CD4-positive, alpha-beta T cell treated with Interleukin-6 at 100 ng/mL for 8 hours (primary cell): ENCODE results near the gene RAX.
"Not testable (repeated sequence)": the region's sequence is repeated elsewhere in the genome, so short reads cannot be mapped to it uniquely, and the experiment has no call there.

Experiments
- DNase-seq: peaks from one replicate; pipeline ENCODE4 v3.0.0-alpha.2; 2020; ENCODE audit warnings: mixed read lengths, low spot score

The RAX gene

DNA sequence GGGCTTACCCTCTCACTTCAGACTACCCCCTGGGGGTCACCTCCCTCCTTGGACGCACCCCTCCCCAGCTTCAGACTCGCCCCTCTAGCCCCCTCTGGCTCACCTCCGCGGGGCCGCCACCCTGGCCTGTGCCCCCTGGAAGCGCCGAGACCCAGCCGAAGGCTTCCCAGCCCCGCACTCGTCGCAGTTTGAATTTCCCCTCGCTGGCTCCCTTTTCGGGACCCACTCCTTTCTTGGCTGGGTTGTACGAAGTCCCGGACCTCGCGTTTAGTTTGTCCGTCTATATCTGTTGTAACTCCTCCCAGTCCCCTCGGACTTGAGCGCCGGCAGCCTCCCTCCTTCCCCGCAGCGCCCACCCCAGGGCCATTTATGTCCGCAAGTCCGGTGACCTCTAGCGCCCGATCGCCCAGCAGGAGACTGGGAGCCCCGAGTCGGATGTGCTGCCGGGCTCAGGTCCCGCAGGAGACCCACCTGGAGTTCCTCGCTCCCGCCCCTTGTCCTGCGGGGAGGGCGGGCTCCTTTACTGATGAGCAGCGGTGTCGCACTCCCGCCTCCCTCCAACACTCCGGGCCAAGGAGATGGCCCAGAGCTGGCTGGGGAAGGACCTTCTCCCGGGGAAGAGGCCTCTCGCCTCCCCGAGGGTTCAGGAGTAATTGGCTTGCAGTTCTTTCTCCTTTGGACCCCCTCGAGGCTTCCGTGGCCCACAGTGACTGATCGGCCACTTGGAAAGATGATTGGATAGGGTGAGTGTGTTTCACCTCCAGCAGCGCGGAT is 692 bp upstream of the RAX start:
- DNase-seq, result no peak

DNA sequence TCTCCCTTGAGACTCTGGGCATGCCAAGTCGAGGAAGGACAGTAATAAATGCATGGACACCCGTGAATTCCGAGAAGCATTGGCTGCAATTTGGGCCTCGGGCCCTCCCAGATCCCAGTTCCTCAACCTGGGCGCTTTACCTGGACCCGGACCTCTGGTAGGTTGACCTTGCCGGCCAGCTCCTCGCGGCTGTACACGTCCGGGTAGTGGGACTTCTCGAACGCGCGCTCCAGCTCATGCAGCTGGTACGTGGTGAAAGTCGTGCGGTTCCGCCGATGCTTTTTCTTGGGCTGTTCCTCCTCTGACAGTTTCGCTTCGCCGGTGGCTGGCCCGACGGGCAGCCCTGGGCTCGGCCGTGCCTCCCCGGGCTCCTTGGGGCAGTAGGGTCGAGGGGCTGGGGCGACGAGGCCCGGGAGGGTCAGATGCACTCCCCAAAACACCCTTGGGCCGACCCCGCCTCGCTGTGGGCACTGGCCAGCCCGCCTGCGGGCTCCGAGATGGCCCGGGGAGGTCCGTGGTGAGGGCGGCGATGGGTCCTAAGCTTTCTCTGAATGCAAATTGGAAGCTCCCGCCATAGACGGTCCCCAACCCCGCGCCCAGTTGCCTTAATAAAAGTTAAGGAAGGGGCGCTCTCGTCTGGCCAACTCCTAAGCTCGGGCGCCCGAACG is 899 bp downstream of the RAX start:
- DNase-seq, result no peak

DNA sequence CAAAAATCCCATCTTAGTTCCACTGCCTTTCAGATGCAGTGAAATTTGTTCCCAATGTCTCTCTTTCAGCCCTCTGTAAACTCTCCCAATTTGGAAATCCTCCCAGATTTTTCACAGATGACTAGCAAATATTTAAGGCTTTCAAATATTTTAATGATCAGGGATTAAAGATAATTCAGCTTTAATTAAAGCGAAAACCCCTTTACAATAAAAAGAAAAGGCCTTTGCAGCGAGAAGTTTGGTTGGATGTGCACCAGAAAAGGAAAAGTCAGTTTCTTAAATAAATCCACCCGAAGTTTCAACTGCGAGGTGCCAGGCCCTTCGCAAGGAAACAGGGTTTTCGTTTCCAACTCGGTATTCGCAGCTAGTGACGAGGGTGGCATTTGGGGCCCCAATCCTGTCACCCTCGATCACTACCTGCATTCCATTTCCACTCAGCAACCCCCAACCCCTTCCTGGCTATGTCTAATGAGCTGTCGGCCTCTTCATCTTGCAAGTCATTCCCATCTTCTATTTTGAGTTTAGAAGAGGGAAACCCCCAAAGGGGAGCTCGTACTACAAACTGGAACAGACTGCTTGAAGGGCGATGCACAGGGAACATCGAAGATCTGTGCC is 1.5 kb downstream of the RAX start:
- no peak for DNase-seq

DNA sequence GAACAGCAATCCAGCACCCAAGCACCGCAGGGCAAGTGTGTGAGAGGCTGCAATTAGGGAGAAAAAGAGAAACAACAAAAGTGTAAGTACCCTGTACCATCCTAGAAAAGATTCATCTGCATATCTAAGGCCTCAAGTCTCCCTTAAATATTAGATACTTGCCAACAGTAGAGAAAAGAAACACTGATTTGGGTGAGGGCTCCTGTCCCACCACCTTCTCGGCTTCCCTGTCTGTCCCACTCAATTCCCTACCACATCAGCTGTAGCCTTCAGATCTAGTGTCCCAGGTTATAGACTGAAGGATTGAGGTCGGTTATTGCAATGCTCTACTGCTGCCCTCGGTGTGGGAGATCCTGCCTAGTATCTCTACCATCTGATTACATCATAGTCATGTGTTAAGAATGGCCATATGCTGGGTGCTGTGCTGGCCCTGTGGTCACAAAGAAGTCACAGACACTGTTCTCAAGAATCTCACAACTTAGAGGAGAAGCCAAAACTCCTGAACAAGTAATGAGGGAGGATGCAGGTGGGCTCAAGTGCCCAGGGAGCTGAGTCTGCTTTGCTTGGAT is 2.5 kb downstream of the RAX start:
- no peak for DNase-seq

DNA sequence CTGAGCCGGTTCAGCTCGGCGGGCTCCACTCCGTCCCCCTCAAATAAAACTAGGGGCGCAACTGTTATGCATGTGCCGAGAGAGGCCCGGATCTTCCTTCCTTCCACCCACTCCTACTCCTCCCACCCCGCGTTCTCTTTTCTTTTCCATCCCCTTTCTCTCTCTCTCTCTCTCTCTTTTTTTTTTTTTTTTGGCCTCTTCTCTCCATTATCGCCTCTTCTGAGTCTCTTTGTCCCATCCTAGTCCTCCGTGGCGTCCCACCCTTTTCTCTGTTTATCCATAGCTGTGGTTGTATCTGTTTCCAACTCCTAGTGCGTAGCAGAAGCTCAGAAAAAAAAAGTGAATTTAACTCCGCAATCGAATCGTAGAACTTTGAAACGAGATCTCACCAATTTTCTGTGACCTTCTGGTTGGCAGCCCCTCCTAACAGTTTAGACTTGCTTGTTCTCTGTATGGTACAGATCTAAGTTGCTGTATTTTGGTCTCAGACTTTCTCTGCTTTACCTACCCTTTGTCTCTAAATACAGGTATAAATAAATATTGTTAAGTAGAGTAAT is 3.6 kb downstream of the RAX start:
- no peak for DNase-seq

DNA sequence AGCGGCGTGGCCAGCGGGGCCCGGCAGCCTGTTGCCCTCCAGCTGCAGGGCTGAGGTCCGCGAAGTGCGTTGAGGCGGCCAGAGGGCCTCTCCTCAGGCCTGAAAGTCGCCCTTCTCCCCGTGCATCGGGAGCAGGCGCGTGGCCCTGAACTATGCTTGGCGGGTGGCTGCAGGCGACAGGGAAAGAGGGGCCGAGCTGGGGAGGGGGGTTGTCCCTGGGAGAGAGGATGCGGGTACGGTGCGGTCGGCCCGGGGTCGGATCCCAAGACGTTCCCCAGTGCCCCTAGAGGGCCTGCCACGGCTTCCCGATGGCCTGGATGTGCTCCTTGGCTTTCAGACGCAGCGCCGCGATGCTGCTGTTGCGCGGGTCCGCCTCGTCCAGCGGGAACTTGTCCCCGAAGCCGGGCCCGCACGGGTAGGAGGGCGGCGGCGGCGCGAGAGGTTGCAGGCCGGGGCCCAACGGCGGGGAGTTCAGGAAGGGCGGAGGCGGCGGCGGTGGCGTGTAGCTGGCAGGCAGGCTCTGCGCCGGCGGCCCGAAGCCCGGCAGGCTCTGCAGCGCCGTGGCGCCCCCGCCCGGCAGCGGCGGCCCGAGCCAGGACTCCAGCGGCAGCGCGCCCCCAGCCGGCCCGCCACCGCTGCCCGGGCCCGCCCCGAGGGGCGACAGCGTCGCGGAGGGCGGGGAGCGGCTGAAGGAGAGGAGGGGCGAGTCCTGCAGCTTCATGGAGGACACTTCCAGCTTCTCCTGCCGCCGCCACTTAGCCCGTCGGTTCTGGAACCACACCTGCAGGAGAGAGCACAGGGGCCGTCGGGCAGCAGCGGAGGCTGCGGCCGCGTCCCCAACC is 4.3 kb downstream of the RAX start:
- no peak for DNase-seq

DNA sequence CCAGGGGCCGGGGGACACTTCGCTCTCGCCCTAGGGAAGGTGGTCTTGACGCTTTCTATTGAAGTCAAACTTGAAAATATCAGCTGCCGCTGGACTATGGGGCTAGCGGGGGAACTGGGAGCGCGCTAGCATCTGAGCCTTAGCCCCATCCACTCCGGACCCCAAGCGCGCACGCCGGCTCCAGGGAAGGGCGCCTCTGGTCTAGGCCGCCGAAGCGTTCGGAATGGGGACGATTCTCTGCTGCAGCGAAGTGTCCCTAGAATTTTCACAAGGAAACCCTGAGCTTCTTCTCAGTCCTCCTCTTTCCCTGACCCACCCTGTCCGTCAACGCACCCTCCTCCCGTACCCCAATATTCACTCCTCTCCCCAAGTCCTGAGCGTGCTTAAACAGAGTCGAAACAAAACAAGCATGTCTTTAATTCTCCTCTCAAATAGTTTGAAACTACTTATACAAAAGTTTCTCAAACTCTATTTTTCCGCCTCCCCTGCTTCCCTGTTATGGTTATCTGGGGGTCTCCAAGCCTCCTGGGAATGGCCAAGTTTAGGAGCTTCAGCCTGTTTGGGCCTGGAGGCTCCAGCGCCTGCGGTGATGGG is 5.0 kb downstream of the RAX start:
- no peak for DNase-seq

DNA sequence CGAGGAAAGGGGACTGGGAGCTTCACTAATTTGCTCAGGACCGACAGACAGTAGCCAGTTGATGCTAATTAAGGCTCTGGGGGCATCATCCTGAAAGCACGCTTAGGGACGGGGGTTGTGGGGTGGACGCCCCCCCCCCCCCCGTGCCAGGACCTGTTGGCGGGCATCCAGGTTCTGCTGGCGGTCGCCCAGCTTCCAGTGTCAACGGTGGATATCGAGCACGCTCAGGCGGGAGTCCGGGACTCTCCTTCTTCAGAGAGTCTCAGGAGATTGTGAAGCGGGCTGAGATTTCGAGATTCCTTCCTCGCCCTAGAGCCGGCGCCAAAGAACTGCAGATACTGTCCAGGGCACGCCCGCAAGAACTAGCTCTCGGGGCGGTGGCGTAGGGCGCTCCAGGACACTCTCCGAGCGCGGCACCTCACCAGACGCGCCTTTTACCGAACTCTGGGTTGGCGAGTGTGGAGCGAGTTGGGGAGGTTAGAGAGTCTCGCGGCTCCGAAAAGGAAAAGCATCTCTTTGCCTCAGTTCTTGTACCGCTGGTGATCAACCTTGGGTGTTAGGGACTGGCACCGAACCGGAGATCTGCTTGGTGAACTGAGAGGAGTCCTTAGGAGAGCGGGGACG is 5.6 kb downstream of the RAX start:
- DNase-seq, result no peak

DNA sequence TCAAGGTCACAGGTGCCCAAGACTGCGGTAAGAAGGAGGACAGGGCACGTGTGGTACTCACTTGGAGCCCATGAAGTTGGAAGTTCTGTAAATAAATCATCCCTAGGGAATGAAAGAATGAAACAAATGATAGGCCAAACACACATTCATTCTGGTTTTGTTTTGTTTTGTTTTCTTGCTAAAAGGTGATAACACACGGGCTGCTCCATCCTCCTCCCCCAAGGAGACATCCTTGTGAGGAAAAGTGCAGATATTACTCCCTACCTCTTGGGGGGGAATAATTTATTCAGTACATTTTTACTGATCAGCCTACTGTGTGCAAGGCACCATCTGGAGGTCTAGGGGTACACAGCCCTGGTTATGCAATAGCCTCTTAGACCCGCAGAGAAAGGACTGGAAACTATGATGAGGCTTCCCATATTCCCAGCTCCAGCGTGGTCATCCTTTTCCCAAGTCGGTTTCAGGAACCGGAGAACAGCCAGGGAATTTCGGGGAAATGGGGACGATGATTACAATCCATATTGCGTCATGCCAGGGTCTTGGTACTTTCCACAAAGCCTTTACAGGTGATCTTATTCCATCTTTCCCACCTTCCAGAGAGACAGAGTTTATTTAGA is 6.3 kb downstream of the RAX start:
- DNase-seq, result no peak

DNA sequence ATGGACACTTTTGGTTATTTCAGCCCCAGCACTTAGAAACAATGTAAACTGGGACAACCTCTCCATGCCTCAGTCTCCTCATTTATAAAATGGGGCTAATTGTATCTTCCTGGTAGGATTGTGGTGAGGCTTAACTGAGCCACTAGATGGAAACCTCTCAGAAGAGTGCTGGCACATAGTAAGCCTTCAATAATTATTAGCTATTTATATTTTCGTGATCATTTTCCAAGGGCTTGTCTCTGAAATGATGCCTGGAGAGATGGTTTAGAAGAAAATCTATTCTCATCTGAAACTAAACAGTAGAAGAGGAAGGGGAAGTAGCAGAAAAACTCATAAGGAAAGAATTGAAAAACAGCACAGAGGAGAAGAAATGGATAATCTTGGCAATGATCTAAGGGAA is 6.8 kb downstream of the RAX start:
- DNase-seq, result no peak

DNA sequence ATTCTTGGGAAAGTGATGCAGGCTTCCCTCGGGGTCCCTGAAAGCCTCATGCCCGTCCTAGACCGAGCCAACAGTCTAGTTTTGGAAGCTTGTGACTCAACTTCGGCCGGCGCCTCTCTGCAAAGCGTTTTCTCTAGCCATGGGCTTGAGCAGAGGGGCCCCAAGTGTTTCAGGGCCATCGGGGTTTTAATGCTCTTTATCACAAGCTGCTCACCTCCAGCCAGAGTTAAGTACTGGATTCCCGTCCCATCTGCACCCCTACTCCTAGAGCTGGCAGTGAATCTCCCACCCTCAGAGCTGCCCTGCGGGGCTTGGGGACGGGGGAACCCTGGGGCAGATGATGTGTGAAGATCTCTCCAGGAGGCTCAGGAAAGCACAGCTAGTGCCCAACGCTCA is 7.3 kb downstream of the RAX start:
- DNase-seq, result no peak

DNA sequence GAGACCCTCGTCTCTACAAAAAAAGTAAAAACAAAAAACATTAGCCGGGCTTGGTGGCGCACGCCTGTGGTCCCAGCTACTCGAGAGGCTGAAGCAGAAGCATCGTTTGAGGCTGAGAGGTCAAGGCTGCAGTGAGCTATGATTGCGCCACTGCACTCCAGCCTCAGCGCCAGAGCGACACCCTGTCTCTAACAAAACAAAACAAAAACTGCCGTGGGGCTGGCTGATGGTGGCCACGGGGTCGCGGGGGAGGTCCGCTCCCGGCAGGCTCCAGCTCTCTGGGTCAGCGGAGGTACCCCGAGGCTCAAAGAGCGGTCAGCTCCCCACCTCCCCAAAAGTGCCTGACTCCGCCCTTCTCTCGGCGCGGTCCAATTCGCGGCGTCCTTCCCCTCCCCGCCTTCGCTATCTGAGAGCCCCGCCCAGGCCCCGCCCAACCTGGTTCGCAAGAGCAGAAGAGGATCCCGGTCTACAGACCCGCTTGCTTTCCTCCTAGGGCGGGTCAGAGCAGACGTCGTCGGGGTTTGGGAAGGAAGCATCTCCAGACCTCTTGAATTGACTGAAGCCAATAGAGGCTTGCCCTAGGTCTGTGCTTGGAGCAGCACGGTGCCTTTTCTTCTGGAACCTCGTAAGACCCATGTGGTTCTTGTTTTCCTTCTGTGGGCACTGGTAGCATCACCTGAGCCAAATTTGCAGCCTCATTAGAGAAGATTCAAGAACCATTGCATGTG is 7.8 kb downstream of the RAX start:
- no peak for DNase-seq

DNA sequence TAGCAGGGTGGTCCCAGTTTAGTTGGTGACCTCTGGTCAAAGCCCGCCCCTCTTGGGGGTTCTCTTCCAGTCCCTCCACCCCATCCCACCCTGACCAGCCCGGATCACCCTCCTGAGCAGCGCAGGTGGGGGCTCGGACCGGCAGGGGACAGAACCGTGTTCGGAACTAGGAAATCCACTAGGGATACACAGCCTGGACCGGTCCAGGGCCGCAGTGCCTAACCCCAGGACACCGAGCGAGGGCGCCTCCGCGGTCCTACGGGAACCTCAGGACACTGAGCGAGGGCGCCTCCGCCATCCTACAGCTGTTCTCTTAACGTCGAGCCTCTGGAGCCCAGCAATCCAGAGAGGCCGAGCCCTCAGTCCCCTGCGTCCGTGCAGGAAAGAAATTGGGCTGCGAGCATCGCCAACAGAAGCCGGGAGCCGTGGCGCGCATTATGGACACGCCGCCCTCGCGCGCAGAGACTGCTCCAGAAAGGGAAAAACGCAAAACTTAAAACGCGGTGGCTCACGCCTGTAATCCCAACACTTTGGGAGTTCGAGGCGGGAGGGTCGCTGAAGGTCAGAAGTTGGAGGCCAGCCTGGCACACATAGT is 8.5 kb downstream of the RAX start:
- DNase-seq, result no peak

DNA sequence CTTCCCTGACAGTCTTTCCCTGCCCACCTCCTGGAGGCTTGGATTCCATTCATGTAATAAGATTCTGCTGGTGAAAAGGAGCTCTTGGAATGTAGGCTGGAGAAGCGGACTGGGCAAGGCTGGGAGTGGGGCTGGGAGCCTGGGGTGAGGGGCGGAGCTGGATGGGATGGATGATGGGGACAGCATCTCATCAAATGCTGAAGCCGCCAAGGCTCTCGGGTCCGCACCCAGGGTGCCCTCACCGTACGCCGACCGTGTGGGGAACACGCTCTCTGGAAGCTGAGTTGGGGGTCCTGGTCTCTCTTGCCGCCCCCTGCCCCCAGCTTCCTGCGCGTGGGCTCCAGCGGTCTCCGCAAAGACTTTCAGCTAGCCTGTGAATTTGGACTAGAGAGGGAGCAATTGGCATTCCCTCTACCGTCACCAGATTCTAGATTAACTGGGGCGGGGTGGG is 9.1 kb downstream of the RAX start:
- no peak for DNase-seq

DNA sequence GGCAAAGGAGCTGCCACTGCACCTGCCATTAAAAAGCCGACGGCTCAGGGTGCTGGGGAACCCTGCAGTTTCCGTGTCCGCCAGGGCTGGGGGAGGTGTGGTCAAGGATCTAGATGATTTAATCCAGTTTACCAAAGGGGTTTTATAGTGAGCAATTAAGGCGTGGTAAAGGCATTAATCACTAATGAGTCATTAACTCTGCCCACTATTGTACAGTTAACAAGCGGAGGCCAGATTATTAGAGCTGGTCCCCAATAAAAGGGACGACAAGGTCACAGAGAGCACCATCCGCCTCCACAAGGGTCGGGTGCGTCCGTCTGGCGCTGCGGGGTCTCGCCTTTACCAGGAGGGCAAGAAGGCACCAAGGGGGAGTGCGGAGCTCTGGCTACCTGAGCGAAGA is 9.6 kb downstream of the RAX start:
- no peak for DNase-seq

DNA sequence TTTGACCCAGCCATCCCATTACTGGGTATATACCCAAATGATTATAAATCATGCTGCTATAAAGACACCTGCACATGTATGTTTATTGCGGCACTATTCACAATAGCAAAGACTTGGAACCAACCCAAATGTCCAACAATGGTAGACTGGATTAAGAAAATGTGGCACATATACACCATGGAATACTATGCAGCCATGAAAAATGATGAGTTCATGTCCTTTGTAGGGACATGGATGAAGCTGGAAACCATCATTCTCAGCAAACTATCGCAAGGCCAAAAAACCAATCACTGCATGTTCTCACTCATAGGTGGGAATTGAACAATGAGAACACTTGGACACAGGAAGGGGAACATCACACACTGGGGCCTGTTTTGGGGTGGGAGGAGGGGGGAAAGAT is 11.0 kb downstream of the RAX start:
- DNase-seq, result not testable (repeated sequence)

DNA sequence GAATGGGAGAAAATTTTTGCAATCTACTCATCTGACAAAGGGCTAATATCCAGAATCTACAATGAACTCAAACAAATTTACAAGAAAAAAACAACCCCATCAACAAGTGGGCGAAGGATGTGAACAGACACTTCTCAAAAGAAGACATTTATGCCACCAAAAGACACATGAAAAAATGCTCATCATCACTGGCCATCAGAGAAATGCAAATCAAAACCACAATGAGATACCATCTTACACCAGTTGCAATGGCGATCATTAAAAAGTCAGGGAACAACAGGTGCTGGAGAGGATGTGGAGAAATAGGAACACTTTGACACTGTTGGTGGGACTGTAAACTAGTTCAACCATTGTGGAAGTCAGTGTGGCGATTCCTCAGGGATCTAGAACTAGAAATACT is 11.4 kb downstream of the RAX start:
- DNase-seq, result not testable (repeated sequence)

DNA sequence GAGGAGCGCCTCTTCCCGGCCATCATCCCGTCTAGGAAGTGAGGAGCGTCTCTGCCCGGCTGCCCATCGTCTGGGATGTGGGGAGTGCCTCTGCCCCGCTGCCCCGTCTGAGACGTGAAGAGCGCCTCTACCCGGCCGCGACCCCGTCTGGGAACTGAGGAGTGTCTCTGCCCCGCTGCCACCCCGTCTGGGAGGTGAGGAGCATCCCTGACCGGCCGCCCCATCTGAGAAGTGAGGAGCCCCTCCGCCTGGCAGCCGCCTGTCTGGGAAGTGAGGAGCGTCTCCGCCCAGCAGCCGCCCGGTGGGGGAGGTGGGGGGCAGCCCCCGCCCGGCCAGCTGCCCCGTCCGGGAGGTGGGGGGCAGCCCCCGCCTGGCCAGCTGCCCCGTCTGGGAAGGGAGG is 17.8 kb downstream of the RAX start:
- DNase-seq, result not testable (repeated sequence)

DNA sequence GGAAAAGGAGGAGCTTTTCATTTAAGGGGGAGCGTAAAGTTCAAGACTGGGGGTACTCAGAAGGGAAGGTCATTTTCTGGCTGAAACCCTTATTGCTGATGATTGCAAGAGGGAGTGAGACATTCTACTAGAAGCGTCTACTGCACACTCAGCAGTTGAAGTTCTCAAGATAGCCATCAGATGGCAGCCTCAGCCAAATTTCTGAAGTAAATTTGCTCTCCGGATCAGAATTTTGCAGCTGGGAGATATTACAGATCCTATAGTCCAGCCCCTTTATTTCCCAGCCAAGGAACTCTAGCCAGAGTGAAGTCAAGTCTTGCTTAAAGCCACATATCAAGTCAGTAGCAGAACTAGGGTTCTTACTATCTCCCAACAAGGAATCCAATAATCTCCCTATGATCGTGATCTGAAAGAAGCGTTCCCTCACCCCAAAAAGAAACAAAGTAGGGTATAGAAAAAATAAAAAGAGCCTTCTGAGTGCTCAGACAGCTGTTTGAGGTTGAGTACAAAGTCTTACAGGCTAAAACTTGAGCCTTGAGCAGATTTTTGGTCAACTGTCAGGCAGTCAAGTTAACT is 24.0 kb downstream of the RAX start:
- no peak for DNase-seq
